GM12801 (cell line): ENCODE data around the gene OSBPL2.

Experiments
- TF ChIP-seq, protein P1 (sequence below): IDR thresholded peaks from one replicate; pipeline ENCODE4 v1.5.1; 2011; ENCODE audit warnings: control low read depth; ENCODE audit not compliant: insufficient read length; ENCODE audit errors: extremely low read depth

Gene OSBPL2

DNA sequence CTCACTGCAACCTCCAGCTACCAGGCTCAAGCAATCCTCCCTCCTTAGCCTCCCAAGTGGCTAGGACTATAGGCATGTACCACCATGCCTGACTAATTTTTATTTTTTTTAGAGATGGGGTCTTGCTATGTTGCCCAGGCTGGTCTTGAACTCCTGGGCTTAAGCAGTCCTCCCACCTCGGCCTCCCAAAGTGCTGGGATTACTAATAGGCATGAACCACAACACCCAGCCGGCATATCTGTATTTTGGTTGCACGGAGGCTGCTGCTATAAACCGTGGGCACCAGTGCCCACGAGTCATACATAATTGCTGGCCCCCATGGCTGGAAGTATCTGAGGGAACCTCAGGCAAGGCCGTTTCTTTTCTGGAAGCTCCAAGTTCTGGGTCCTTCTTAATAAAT is 46.1 kb downstream of the OSBPL2 start:
- TF ChIP-seq, protein P1, sequence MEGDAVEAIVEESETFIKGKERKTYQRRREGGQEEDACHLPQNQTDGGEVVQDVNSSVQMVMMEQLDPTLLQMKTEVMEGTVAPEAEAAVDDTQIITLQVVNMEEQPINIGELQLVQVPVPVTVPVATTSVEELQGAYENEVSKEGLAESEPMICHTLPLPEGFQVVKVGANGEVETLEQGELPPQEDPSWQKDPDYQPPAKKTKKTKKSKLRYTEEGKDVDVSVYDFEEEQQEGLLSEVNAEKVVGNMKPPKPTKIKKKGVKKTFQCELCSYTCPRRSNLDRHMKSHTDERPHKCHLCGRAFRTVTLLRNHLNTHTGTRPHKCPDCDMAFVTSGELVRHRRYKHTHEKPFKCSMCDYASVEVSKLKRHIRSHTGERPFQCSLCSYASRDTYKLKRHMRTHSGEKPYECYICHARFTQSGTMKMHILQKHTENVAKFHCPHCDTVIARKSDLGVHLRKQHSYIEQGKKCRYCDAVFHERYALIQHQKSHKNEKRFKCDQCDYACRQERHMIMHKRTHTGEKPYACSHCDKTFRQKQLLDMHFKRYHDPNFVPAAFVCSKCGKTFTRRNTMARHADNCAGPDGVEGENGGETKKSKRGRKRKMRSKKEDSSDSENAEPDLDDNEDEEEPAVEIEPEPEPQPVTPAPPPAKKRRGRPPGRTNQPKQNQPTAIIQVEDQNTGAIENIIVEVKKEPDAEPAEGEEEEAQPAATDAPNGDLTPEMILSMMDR, result no peak

GRCh38 chr20:62285151-62285550 is 46.8 kb downstream of the OSBPL2 start:
- TF ChIP-seq, protein P1, result no peak

- TF ChIP-seq, protein P1, result no peak
Observed at GRCh38 chr20:62285722-62286121, 47.4 kb downstream of the OSBPL2 start.

DNA sequence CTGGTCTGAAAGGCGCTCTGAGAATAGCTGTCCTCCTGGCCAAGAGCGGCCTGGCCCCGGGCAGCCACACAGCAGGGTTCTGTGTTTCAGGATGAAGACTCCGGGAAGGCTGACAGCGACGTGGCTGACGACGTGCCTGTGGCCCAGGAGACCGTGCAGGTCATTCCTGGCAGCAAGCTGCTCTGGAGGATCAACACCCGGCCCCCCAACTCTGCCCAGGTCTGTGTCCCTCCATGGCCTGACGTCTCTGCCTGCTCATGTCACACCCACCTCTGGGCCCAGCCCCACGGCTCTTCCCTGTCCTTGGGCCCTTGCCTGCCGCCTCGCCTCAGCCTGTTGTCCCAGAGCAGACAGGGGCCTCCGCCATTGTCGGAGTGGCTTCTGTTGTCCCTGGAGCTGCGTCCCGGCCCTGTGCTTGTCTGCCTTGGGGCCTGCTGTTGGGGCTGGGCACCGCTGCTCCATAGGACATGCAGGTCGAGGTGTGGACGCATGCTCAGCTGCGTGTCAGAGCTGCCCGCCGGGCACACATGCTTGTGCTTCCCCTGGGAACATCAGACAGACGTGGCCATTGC is 48.3 kb downstream of the OSBPL2 start:
- TF ChIP-seq, protein P1, result no peak

DNA sequence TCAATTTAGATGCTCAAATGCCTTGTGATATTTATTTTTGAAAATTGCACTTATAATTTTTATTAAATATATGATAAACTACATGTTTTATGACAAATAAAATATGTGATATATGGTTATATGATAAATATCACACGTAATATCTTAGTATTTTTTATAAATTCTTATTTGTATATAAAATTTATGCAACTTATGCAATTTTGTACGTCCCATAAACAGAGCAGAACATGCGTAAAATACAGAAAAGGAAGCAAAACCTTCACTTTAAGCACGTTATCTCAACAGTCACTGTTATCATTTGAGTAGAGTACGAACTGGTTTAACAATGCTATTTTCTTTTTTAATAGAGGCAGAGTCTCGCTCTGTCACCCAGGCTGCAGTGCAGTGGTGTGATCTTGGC is 48.8 kb downstream of the OSBPL2 start:
- TF ChIP-seq, protein P1, result no peak

GRCh38 chr20:62287759-62288534 is 49.6 kb downstream of the OSBPL2 start:
- TF ChIP-seq, protein P1, result no peak

GRCh38 chr20:62288535-62289105 is 50.3 kb downstream of the OSBPL2 start:
- TF ChIP-seq, protein P1, result no peak
